Fibroblast of the aortic adventitia (primary cell): Measurements from ENCODE around the gene MKLN1. TPM values are rescaled to one million over a fixed set of nuclear protein-coding genes. Genes with fewer than 3 reads are reported as not detected.
A peak's percentile ranks its signal among the peaks of the same experiment; 100 is the strongest.

Experiments used
- DNase-seq: peaks from one replicate; pipeline ENCODE4 v3.0.0-alpha.2; 2010; ENCODE audit warnings: low read depth
- H3K4me3 ChIP-seq: 2 replicates; pipeline ENCODE4 v1.5.1; 2011; ENCODE audit warnings: low read depth, mild to moderate bottlenecking, control low read depth, low read length, moderate library complexity
- total RNA-seq: library from RNA; depleted of rRNA; stranded (reverse); fragments of >200 nt; gene quantifications from 2 replicates; pipeline ENCODE4 v1.2.3, GENCODE V29; 2012; ENCODE audit warnings: low replicate concordance
- TF ChIP-seq, protein P1 (sequence below): IDR thresholded peaks from 2 replicates; pipeline ENCODE4 v1.5.1; 2011; ENCODE audit warnings: mild to moderate bottlenecking, low read length, control low read depth, inconsistent platforms; ENCODE audit not compliant: insufficient read depth

Gene MKLN1
- total RNA-seq, 1 donor = 71.9 TPM

DNA sequence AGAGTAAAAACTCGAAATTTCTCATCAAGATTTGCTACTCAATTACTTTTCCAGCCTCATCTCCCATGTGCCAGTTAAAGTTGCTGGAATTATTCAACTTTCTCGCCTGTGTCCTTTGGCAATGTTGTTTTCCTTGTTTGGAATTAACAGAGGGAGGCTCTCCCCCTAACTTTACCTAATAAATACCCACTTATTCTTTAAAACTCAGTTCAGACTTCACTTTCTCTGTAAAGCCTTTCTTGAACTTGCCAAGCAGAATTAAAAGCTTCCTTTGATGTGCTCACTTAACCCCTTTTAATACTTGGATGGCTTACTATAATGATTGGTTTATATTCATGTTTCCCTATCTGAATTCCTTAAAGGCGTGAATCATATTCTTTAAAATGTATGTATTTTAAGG lies 104.1 kb downstream of the MKLN1 start:
- H3K4me3 ChIP-seq = no peak overlapping the region
- TF ChIP-seq, protein P1, sequence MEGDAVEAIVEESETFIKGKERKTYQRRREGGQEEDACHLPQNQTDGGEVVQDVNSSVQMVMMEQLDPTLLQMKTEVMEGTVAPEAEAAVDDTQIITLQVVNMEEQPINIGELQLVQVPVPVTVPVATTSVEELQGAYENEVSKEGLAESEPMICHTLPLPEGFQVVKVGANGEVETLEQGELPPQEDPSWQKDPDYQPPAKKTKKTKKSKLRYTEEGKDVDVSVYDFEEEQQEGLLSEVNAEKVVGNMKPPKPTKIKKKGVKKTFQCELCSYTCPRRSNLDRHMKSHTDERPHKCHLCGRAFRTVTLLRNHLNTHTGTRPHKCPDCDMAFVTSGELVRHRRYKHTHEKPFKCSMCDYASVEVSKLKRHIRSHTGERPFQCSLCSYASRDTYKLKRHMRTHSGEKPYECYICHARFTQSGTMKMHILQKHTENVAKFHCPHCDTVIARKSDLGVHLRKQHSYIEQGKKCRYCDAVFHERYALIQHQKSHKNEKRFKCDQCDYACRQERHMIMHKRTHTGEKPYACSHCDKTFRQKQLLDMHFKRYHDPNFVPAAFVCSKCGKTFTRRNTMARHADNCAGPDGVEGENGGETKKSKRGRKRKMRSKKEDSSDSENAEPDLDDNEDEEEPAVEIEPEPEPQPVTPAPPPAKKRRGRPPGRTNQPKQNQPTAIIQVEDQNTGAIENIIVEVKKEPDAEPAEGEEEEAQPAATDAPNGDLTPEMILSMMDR = no peak
- no peak for DNase-seq

DNA sequence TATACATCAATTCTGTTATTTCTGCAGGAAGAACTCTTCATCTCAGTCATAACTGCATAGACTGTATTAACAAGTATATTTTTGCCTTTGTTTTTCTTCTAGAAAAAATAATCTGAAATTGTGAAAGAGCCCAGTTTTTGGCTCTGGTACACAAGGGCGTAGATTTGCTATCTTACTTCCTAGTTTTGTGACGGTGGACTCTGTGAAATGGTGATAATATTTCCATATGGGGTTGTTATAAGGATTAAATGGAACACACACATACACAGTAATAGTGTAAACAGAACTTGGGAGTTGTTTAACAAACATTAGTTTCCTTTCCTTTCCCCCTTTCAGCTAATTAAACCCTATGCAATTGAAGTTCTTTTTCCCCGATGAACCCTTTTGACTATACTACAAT lies 108.7 kb downstream of the MKLN1 start:
- H3K4me3 ChIP-seq = no peak overlapping the region
- TF ChIP-seq, protein P1 = no peak
- peak; percentile 22 for DNase-seq

DNA sequence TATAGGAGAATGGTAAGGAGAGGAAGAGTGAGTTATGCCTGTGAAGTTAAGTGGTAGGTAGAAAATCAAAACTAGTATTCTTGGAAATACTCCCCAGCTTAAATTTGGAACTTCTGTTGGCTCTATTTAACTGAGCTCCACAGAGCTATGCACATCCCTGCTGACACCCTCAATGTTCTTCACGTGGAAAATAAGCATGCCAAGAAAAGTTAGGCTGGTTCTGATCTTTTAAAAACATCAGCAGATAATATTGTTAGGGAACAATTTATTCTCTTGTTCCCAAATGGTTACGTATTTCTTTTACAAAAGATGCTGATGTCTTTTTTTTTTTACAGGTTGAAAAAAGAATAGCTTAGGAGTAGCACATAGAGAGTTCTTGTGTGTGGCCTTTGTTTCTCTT lies 111.3 kb downstream of the MKLN1 start:
- H3K4me3 ChIP-seq = no peak overlapping the region
- TF ChIP-seq, protein P1 = no peak
- DNase-seq = no peak

DNA sequence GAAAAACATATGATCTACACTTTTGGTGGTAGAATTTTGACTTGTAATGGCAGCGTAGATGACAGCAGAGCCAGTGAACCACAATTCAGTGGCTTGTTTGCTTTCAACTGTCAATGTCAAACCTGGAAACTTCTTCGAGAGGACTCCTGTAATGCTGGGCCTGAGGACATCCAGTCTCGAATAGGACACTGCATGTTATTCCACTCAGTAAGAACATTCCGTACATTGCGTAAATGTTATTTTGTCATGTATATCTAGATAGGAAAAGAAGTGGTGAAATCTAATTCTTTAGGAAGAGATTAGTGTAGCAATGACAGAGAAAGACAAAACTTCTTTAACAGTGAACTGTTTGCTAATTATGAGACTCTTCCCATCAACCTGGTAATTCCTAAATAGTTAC lies 115.8 kb downstream of the MKLN1 start:
- TF ChIP-seq, protein P1 = no peak
- DNase-seq = no peak
- no peak overlapping the region for H3K4me3 ChIP-seq

DNA sequence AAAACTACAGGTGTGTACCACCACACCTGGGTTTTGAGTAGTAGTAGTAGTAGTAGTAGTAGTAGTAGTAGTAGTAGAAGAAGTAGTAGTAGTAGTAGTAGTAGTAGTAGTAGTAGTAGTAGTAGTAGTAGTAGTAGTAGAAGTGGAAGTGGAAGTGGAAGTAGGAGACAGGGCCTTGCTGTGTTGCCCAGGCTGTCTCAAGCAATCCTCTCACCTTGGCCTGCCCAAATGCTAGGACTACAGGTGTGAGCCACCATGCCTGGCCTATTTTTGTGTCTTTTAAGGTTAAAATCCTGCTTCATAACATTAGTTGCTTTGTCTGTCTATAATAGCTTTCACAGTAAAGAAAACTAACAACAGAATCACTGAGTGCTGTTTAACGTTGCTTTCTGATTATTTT lies 117.0 kb downstream of the MKLN1 start:
- TF ChIP-seq, protein P1 = no peak

DNA sequence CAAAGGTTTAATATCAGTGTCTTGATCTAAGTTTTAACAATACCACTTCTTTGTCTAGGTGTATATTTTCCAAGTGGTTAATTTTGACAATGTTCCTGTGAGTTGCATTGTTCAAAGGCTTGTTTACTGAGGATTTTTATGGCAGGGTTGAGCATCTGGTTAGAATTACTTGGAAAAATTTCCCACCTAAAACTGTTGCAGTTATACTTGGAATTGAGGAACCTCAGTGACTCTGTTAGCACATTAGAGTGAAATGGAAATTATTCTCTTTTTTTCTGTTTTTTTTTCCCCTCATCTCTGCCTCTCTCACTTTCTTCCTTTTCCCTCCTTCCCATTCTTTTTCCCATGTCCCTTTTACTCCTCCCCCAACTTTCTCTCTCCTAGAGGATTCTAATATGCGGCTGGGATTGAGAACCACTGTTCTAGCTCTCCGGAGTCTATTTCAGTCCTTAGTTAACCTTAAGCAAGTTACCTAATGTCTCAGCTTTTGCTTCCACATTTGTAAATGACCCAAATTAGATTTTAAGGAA lies 121.8 kb downstream of the MKLN1 start:
- DNase-seq = no peak
- no peak overlapping the region for H3K4me3 ChIP-seq
- TF ChIP-seq, protein P1 = no peak

More for the DNA sequence above, 117.0 kb downstream of the MKLN1 start:
- DNase-seq = no peak
- H3K4me3 ChIP-seq = no peak overlapping the region

DNA sequence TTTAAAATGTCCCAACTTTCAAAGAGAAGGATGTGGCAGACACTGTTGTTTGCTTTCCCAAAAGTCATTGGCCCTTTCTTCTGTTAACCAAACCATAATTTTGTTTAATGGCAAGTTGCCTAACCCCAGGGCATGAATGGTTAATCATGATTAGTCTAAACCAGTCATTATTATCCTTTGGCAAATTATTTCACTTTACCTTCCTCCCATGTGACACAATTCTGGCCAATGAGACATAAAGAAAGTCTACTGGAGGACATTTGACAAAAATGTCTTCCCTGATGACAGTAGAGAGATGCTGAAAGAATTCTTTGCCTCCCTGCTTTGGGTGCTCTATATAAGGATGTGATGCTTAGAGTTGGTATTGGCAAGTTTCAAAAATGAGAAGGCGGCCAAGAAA lies 126.8 kb downstream of the MKLN1 start:
- TF ChIP-seq, protein P1 = no peak
- no peak overlapping the region for H3K4me3 ChIP-seq
- no peak for DNase-seq
